ENCODE results near the gene IGF1.

Gene IGF1

DNA sequence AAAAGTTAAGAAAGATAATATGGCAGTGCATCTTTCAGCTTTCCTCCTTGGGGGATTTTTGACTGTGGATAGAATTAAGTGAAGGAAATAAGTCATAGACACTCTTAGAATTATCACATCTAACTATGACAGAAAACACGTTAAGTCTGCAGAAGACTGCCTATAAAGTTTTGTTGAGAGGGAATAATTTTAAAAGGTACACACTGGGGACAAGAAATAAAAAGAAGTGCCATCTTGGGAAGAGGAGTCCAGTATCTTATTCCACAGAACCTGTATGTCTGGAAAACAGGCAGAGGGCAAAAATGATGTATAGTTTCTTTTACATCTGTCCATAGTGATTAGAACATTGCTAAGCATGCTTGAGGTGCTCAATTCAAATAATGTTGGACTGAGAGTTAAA, 80.7 kb downstream of the IGF1 start:
- no peak overlapping the region for H3K27ac ChIP-seq
- TF ChIP-seq, protein P1, sequence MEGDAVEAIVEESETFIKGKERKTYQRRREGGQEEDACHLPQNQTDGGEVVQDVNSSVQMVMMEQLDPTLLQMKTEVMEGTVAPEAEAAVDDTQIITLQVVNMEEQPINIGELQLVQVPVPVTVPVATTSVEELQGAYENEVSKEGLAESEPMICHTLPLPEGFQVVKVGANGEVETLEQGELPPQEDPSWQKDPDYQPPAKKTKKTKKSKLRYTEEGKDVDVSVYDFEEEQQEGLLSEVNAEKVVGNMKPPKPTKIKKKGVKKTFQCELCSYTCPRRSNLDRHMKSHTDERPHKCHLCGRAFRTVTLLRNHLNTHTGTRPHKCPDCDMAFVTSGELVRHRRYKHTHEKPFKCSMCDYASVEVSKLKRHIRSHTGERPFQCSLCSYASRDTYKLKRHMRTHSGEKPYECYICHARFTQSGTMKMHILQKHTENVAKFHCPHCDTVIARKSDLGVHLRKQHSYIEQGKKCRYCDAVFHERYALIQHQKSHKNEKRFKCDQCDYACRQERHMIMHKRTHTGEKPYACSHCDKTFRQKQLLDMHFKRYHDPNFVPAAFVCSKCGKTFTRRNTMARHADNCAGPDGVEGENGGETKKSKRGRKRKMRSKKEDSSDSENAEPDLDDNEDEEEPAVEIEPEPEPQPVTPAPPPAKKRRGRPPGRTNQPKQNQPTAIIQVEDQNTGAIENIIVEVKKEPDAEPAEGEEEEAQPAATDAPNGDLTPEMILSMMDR (conservative IDR thresholded peaks at IDR 0.05), result no peak

DNA sequence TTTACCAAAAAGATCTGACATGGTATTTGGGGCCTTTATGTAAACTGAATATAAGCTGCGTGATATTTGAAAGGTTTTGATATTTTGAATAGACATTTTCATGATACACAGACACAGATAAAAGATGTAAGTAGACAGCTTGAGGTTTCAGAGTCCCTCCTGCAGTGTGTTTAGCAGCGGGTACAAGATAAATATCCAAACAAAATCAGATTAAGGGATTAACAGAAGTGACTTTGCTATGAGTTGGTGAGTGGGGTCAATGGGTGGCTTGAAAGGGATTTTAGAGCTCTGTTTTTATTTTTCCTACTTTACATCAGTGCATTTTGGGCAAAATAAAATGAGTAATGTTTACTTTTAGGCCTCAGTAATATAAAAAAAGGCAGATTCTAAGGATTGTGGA, 84.1 kb downstream of the IGF1 start:
- H3K27ac ChIP-seq, result no peak overlapping the region
- TF ChIP-seq, protein P1 (conservative IDR thresholded peaks at IDR 0.05), result no peak

DNA sequence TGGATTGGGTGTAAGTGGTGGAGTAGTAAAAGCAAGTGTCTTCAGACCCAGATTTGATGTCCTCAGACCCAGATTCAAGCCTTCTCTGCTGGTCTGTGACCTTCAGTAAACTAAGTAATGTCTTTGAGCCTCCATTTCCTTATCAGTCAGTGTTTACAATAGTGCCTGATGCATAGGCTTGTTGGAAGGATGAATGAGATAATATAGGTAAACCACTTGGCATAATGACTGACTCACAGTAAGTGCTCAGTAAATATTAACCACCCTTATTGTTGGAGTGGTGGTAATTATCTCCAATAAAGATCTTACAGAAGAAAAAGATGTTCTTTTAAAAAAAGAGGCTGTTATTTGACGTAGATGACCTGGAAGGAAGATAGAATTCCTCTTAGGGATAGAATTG, 86.2 kb downstream of the IGF1 start:
- TF ChIP-seq, protein P1 (conservative IDR thresholded peaks at IDR 0.05), result no peak
- H3K27ac ChIP-seq, result no peak overlapping the region

DNA sequence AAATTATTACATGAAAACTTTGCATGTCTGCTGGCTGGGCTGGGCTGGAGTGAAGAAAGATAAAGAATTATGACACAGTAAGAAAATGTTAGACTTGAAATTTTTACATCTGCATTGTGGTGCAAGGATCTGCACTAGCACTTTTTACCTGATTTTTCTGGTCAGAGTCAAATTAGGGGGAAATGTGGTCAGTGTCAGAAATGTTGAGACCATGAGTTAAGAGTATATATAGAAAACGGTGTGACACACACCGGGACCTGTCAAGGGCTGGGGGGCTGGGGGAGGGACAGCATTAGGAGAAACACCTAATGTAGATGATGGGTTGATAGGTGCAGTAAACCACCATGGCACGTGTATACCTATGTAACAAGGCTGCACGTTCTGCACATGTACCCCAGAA, 90.3 kb downstream of the IGF1 start:
- TF ChIP-seq, protein P1 (conservative IDR thresholded peaks at IDR 0.05), result no peak
- no peak overlapping the region for H3K27ac ChIP-seq

DNA sequence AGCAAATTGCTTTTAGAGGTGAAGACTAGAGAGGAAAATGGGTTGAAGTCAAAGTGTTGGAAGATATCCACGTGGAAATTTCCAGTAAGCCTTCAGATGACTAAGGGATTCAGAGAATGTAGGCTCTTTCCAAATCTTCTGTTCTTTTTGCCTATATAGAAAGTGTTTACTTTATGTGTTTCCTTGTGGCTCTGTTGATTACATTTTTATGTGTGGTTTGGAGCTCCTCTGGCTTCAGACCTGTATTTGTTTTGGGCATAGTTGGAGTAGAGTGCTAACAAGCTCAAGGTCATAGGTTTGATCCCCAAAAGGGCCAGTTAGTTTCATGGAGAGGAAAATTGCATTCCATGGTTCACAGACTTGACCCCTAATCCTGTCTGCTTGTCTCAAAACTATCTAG, 91.9 kb downstream of the IGF1 start:
- TF ChIP-seq, protein P1 (conservative IDR thresholded peaks at IDR 0.05), result no peak
- H3K27ac ChIP-seq, result no peak overlapping the region; the same call in 1 of the 2 replicates

DNA sequence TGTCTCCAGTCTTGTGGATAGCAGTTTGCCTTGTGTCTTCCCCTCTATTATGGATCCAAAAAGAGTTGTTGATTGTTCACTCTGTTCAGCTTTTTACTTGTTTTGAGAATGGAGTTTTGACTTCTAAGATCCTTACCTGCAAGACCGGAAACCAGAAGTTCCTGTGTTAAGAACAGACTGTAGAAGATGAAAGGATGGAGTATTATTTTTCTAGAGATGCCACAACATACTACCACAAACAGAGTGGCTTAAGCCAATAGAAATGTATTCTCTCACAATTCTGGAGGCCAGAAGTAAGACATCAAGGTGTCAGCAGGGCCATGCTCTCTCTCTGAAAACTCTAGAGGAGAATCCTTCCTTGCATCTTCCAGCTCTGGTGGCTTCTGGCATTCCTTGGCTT, 95.0 kb downstream of the IGF1 start:
- TF ChIP-seq, protein P1 (conservative IDR thresholded peaks at IDR 0.05), result no peak

DNA sequence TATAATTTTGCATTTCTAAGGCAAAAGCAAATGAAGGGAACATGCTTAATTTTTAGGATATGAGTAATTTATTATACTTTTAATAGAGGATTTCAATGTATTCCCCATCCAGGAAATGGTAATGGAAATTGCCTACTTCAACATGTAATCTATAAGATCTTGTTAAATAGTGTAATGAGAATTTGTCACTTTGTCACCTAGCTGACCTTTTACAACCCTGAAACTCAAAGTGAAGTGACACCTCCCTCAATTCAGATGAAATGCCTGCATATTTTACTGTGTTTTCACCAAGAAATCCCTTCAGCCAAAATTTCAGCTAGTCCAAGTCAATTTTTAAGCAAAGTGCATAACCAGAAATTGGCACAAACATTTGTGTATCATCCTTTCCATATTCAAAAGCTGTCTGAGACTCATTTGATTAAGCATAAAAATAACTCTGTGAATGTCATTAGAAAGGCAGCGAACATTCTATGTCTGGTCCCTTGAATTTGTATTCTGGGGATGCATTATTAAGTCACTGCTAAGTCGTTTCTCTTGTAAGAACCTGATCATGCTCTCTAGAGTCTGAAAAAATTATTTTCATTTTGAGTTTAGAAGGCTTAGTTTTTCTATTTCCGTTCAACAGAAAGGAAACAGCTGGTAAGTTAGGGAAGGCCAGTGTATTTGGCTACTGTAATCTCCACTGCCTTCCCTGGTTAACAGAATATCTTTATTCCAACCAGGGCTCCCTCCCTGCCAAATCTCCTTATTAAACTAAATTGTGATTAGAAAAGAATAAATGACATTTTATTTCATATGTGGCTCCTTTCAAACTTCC, 100.8 kb downstream of the IGF1 start:
- TF ChIP-seq, protein P1 (conservative IDR thresholded peaks at IDR 0.05), result no peak
- H3K27ac ChIP-seq, result no peak overlapping the region

More for the DNA sequence above, 95.0 kb downstream of the IGF1 start:
- H3K27ac ChIP-seq, result no peak overlapping the region
